HUES48 (cell line): Measurements from ENCODE around the gene GALNT1.

Experiments
- H3K27ac ChIP-seq: one replicate; pipeline ENCODE4 v1.7.0; 2013; ENCODE audit warnings: low read depth, low read length, inconsistent platforms
- H3K27me3 ChIP-seq: 2 replicates; pipeline ENCODE4 v1.6.1; 2013; ENCODE audit warnings: mild to moderate bottlenecking, low read length; ENCODE audit not compliant: control insufficient read depth, insufficient read depth
- H3K36me3 ChIP-seq: 2 replicates; pipeline ENCODE4 v1.6.1; 2013; ENCODE audit warnings: low read length; ENCODE audit not compliant: control insufficient read depth, insufficient read depth
- H3K4me1 ChIP-seq: 2 replicates; pipeline ENCODE4 v1.6.1; 2013; ENCODE audit warnings: mild to moderate bottlenecking, low read length; ENCODE audit not compliant: control insufficient read depth, insufficient read depth
- H3K4me3 ChIP-seq: 2 replicates; pipeline ENCODE4 v1.5.1; 2013; ENCODE audit warnings: mild to moderate bottlenecking, low read depth, low read length
- H3K9ac ChIP-seq: 2 replicates; pipeline ENCODE4 v1.6.1; 2013; ENCODE audit warnings: mild to moderate bottlenecking, low read depth, low read length, moderate library complexity
- H3K9me3 ChIP-seq: 2 replicates; pipeline ENCODE4 v1.6.1; 2013; ENCODE audit warnings: low read length; ENCODE audit not compliant: control insufficient read depth, insufficient read depth

The GALNT1 gene

GRCh38 chr18:35672897-35673296 lies 91.4 kb downstream of the GALNT1 start:
- Histone ChIP-seq H3K9ac (no peak overlapping the region), H3K27me3 (no peaks in the 10 kb centered on the region), H3K27ac (no peak overlapping the region), H3K4me1 (no peaks in the 10 kb centered on the region), H3K4me3 (no peak overlapping the region), H3K9me3 (no peaks in the 10 kb centered on the region), H3K36me3 (no peaks in the 10 kb centered on the region)

DNA sequence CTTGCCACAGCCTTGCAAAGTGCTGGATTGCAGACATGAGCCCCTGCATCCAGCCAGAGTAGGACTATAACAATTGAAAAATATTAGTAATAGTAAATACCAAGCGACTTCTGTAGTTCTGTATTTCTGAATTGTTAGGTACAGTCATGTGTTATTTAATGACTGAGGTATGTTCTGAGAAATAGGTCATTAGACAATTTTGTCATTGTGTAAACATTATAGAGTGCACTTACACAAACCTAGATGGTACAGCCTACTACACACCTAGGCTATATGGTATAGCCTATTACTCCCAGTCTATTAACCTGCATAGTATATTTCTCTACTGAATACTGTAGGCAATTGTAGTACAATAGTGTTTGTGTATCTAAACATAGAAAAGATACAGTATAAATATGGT lies 92.1 kb downstream of the GALNT1 start:
- no peak overlapping the region for H3K27ac ChIP-seq
- H3K9me3 ChIP-seq: no peaks in the 10 kb centered on the region
- H3K9ac ChIP-seq: no peak overlapping the region
- H3K4me1 ChIP-seq: no peaks in the 10 kb centered on the region
- H3K36me3 ChIP-seq: no peaks in the 10 kb centered on the region
- H3K27me3 ChIP-seq: no peaks in the 10 kb centered on the region
- no peak overlapping the region for H3K4me3 ChIP-seq

- Histone ChIP-seq H3K9me3 (no peaks in the 10 kb centered on the region), H3K27ac (no peak overlapping the region), H3K9ac (no peak overlapping the region), H3K4me3 (no peak overlapping the region), H3K36me3 (peaks cover 5% of the 10 kb centered on the region), H3K27me3 (no peaks in the 10 kb centered on the region), H3K4me1 (no peaks in the 10 kb centered on the region)
These were observed 98.6 kb downstream of the GALNT1 start for GRCh38 chr18:35680139-35680551.

DNA sequence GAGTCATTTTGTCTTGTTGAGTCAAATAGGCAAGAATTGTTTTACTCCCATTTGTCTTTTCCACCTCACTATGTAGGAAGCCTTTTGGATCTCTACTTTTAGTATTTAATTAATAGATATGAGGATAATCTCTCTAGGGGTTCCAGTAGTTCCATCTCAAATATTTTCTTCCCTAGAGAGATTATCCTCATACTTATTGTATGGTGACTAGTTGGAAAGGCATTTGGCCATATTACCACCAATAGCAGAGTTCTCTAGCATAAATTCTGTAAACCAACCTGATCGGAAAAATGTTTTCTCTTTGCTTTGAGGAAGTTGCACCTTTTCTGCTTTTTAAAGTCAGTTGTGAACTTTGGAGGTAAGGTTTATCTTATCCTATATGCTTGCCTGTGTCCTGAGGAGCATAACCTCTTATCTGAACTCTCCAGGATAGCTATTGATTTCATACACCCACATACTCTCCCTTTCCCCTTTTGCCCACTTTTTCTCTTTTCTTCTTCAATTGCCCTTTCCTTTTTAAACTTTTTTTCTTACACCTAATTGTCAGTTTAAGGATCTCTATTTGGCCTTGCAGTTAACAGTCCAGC lies 100.8 kb downstream of the GALNT1 start:
- Histone ChIP-seq H3K9ac (no peak overlapping the region), H3K27me3 (no peaks in the 10 kb centered on the region), H3K4me3 (no peak overlapping the region), H3K4me1 (no peaks in the 10 kb centered on the region), H3K36me3 (peaks cover 8% of the 10 kb centered on the region), H3K9me3 (no peaks in the 10 kb centered on the region), H3K27ac (no peak overlapping the region)

DNA sequence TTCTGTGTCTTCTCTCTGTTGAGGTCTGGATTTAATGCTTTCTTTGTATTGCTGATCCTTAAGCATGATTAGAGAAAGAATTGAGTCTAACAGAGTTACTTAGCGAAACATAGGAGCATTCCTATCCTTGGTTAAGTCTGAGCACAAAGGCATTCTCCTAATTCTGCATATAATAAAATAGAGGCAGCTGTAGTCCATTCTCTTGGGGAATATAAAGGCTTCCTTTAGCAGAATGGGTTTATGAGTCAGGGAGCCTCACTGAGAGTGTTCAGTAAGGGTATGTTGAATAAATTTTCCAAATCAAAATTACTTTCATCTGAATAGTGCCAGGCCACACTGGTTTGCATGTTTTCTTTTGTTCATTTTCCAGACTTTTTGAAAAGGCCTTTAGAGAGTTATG lies 101.5 kb downstream of the GALNT1 start:
- no peak overlapping the region for H3K27ac ChIP-seq
- H3K9ac ChIP-seq: no peak overlapping the region

DNA sequence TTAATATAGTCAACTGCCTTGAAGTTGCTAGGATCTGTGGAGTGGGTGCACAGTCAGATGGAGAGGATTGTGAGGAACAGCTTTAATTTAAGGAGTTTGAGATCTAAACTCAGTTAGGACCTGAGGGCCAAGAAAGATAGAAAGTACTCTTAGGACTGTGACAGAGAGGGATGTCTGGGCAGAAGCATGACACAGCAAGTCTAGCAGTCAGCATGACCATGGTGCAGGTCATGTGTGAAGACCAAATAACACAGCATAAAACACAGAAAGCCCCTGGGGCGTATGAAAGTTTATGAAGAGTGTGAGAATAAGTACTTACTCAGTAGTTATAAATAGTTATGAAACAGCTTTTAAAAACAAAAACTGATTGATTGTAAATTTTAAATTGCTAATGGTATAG lies 107.2 kb downstream of the GALNT1 start:
- no peaks in the 10 kb centered on the region for H3K27me3 ChIP-seq
- no peak overlapping the region for H3K4me3 ChIP-seq
- no peaks in the 10 kb centered on the region for H3K4me1 ChIP-seq
- H3K9me3 ChIP-seq: no peaks in the 10 kb centered on the region
- H3K9ac ChIP-seq: no peak overlapping the region
- peaks cover 33% of the 10 kb centered on the region for H3K36me3 ChIP-seq
- H3K27ac ChIP-seq: no peak overlapping the region

More for the DNA sequence above, 101.5 kb downstream of the GALNT1 start:
- Histone ChIP-seq H3K9me3 (no peaks in the 10 kb centered on the region), H3K4me3 (no peak overlapping the region), H3K36me3 (peaks cover 8% of the 10 kb centered on the region), H3K27me3 (no peaks in the 10 kb centered on the region), H3K4me1 (no peaks in the 10 kb centered on the region)

- H3K27ac ChIP-seq: no peak overlapping the region
These were observed 108.2 kb downstream of the GALNT1 start for GRCh38 chr18:35689728-35690127.

DNA sequence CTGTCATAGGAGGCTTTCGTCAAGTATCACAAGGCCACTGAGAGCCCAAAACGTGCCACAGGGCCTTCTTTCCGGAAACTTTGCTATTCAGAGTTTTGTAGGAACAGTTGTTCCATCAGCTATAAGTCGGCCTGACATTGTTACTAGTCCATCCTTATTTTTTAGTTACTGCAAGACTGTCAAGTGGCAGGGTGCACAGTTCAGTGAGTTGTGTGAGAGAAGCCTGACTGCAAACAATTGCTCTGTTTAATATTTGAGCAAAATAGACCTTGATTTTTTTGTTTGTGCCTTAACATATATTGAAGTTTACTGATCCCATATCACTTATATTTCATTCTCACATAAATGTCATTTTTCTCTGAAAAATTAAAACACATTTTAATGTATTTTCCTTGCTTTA lies 110.1 kb downstream of the GALNT1 start:
- H3K4me1 ChIP-seq: no peaks in the 10 kb centered on the region
- H3K4me3 ChIP-seq: no peak overlapping the region
- H3K36me3 ChIP-seq: peaks cover 44% of the 10 kb centered on the region
- H3K9ac ChIP-seq: no peak overlapping the region
- H3K27me3 ChIP-seq: no peaks in the 10 kb centered on the region
- H3K27ac ChIP-seq: no peak overlapping the region
- H3K9me3 ChIP-seq: no peaks in the 10 kb centered on the region

More at GRCh38 chr18:35689728-35690127, 108.2 kb downstream of the GALNT1 start:
- no peaks in the 10 kb centered on the region for H3K4me1 ChIP-seq
- H3K9me3 ChIP-seq: no peaks in the 10 kb centered on the region
- no peak overlapping the region for H3K9ac ChIP-seq
- H3K36me3 ChIP-seq: peaks cover 41% of the 10 kb centered on the region
- H3K27me3 ChIP-seq: no peaks in the 10 kb centered on the region
- no peak overlapping the region for H3K4me3 ChIP-seq

DNA sequence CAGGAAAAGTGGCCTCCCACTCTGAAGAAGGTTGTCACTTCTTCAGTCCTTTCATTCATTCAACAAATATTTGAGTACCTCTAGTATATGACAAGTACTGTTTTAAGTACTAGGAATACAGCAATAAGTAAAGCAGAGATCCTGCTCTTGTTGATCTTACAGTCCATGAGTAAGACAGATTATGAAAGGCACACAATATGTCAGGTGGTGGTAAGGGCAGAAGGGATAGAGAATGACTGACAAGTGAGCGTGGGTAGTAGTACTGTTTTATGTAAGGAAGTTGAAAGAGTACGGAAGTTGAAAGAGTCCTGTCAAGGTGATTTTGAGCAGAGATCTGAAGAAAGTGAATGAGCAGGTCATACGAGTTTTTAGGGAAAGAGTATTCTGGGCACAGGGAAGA lies 111.3 kb downstream of the GALNT1 start:
- Histone ChIP-seq H3K4me3 (no peak overlapping the region), H3K4me1 (no peaks in the 10 kb centered on the region), H3K9me3 (no peaks in the 10 kb centered on the region), H3K27me3 (no peaks in the 10 kb centered on the region), H3K9ac (no peak overlapping the region), H3K27ac (no peak overlapping the region), H3K36me3 (peaks cover 45% of the 10 kb centered on the region)

DNA sequence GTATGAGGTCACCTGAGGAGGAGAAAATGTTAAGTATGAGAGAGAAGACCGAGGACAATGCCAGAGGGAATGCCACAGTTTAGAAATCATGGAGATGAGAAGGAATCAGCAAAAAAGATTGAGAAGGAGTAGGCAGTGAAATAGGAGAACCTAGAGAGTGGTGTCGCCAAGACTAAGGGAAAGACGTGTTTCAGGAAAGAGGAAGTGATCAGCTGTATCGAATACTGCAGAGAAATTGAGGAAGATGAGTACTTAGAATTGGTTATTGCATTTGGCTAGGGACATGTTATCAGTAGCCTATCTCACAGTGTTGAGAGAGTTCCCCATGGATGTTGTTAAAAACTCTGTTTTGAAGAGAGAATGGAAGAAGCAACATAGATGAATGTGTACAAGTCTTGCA lies 112.3 kb downstream of the GALNT1 start:
- no peaks in the 10 kb centered on the region for H3K4me1 ChIP-seq
- peaks cover 47% of the 10 kb centered on the region for H3K36me3 ChIP-seq
- H3K9me3 ChIP-seq: no peaks in the 10 kb centered on the region
- H3K27ac ChIP-seq: no peak overlapping the region
- H3K9ac ChIP-seq: no peak overlapping the region
- H3K27me3 ChIP-seq: no peaks in the 10 kb centered on the region
- H3K4me3 ChIP-seq: no peak overlapping the region

DNA sequence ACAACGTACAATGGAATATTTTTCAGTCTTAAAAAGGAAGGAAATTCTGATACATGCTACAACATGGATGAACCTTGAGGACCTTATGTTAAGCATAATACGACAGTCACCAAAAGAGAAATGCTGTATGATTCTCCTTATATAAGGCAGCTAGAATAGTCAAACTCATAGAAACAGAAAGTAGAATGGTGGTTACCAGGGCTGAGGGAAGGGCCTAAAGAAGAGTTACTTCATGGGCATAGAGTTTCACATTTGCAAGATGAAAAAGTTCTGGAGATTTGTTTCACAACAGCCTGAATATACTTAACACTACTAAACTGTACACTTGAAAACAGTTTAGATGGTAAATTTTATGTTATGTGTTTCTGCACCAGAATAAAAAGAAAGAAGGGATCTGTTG lies 113.3 kb downstream of the GALNT1 start:
- Histone ChIP-seq H3K27me3 (no peaks in the 10 kb centered on the region), H3K36me3 (peaks cover 44% of the 10 kb centered on the region)

GRCh38 chr18:35695384-35695783 lies 113.8 kb downstream of the GALNT1 start:
- no peaks in the 10 kb centered on the region for H3K27me3 ChIP-seq
- H3K36me3 ChIP-seq: peaks cover 38% of the 10 kb centered on the region
- no peak overlapping the region for H3K9ac ChIP-seq
- H3K4me1 ChIP-seq: no peaks in the 10 kb centered on the region
- no peak overlapping the region for H3K4me3 ChIP-seq
- no peaks in the 10 kb centered on the region for H3K9me3 ChIP-seq
- H3K27ac ChIP-seq: no peak overlapping the region

More for the DNA sequence above, 113.3 kb downstream of the GALNT1 start:
- H3K9ac ChIP-seq: no peak overlapping the region
- H3K9me3 ChIP-seq: no peaks in the 10 kb centered on the region
- no peaks in the 10 kb centered on the region for H3K4me1 ChIP-seq
- no peak overlapping the region for H3K4me3 ChIP-seq
- no peak overlapping the region for H3K27ac ChIP-seq
